Measurements from ENCODE around the gene ACTR1A.

Gene ACTR1A

GRCh38 chr10:102485093-102485784 lies 17.3 kb downstream of the ACTR1A start:
- in situ Hi-C loops (cut with MboI; ENCODE audit: low sequenced_read_pairs), result no loop called here

GRCh38 chr10:102484021-102484420 lies 18.5 kb downstream of the ACTR1A start:
- in situ Hi-C loops (cut with MboI; ENCODE audit: low sequenced_read_pairs), result no loop called here

GRCh38 chr10:102480396-102480795 lies 22.1 kb downstream of the ACTR1A start:
- in situ Hi-C loops (cut with MboI; ENCODE audit: low sequenced_read_pairs), result no loop called here

GRCh38 chr10:102479651-102480050 lies 22.9 kb downstream of the ACTR1A start:
- in situ Hi-C loops (cut with MboI; ENCODE audit: low sequenced_read_pairs), result no loop called here

GRCh38 chr10:102476466-102477141 lies 25.9 kb downstream of the ACTR1A start:
- in situ Hi-C loops (cut with MboI; ENCODE audit: low sequenced_read_pairs), result no loop called here

GRCh38 chr10:102475451-102476040 lies 27.0 kb downstream of the ACTR1A start:
- in situ Hi-C loops (cut with MboI; ENCODE audit: low sequenced_read_pairs), result no loop called here

DNA sequence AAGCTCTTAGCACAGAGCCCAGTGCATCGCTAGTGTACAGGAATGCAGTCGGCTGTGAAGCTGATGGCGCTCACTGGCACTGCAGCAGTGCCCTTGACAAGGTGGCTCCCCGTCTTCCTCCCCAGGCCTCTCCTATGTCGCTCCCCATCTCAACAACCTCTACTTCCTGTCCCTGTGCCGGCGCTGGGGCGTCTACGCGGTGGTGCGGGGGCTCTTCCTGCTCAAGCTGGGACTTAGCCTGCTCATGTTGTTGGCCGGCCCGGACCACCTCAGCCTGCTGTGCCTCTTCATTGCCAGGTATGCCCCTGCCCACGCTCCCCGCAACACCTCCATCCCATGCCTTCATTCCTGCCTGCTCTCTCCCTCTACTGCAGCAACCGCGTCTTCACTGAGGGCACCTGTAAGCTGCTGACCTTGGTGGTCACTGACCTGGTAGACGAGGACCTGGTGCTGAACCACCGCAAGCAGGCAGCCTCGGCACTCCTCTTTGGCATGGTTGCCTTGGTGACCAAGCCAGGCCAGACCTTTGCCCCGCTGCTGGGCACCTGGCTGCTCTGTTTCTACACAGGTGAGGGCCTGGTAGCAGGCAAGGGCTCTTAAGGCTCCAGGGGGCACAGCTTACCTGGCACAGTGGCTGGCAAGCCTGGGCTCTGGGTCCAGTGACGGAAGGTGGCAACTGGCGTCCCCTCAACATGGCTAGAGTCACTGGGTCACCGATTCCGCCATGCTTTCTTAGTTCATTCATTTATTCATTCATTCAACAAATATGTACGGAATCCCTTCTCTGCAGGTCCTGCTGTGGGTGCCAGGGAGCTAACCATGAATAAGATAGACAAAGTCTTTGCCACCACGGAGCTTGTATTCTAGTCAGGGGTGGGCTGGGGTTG lies 28.8 kb downstream of the ACTR1A start:
- in situ Hi-C loops (cut with MboI; ENCODE audit: low sequenced_read_pairs), result no loop called here

DNA sequence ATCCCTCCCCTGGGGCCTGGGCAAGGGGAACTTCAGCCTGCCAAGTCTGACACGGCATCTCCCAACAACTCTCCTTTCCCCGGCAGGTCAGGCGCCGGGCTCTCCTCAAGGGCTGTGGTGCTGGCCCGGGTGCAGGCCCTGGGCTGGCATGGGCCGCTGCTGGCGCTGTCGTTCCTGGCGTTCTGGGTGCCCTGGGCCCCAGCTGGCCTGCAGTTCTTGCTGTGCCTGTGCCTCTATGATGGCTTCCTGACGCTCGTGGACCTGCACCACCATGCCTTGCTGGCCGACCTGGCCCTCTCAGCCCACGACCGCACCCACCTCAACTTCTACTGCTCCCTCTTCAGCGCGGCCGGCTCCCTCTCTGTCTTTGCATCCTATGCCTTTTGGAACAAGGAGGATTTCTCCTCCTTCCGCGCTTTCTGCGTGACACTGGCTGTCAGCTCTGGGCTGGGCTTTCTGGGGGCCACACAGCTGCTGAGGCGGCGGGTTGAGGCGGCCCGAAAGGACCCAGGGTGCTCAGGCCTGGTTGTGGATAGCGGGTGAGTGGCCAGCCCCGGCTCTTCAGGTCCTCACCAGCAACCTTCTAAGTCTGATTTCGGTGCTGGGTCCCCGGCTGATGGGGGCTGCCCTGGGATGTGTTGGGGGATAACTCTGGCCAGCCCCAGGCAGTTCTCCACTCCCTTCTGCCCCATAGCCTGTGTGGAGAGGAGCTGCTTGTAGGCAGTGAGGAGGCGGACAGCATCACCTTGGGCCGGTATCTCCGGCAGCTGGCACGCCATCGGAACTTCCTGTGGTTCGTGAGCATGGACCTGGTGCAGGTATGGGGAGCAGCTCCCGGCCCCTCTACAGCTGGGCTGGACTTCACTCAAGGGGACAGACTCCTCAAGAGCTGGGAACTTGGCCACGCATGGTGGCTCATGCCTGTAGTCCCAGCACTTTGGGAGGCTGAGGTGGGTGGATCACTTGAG lies 31.6 kb downstream of the ACTR1A start:
- in situ Hi-C loops (cut with MboI; ENCODE audit: low sequenced_read_pairs), result no loop called here

DNA sequence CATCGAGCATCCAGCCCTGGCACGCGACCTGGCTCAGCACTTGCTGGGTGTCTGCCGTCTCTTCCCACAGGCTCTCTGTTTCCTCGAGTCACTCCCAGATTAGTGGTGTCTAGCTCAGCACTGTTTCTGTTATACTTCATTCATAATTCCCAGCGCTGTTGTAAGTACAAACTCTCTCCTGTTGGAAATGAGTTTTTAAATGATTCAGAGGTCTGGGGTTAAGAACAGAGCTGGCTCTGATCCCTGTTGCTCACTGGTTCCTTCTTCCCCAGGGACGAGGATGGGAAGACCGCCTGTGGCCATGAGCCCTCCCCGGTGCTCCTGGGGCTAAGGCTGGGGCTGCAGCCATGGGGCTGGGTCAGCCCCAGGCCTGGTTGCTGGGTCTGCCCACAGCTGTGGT lies 33.8 kb downstream of the ACTR1A start:
- in situ Hi-C loops (cut with MboI; ENCODE audit: low sequenced_read_pairs), result no loop called here

GRCh38 chr10:102467971-102468438 lies 34.5 kb downstream of the ACTR1A start:
- in situ Hi-C loops (cut with MboI; ENCODE audit: low sequenced_read_pairs), result no loop called here

- in situ Hi-C loops (cut with MboI; ENCODE audit: low sequenced_read_pairs), result no loop called here
Measured at GRCh38 chr10:102467318-102467717, 35.2 kb downstream of the ACTR1A start.

DNA sequence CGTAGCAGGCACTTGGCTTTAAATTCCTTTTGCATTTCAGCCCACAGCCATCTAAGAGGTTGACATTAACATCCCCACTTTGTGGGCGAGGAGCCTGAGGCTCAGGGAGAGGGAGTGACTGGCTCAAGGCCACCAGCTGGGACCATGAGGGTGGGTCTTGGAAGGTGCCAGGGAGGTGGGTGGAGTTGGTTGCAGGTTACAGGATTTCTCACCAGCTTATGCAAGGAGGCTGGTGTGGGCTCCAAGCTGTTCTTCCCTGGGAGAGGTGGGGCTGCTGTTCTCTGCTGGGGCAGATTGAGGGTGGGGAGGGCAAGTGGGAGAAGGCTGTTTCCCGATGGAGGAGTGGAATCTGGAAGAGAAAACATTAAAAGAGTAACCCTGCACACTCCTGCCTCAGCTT lies 37.0 kb downstream of the ACTR1A start:
- in situ Hi-C loops (cut with MboI; ENCODE audit: low sequenced_read_pairs), result no loop called here

GRCh38 chr10:102463983-102464382 lies 38.5 kb downstream of the ACTR1A start:
- in situ Hi-C loops (cut with MboI; ENCODE audit: low sequenced_read_pairs), result no loop called here

DNA sequence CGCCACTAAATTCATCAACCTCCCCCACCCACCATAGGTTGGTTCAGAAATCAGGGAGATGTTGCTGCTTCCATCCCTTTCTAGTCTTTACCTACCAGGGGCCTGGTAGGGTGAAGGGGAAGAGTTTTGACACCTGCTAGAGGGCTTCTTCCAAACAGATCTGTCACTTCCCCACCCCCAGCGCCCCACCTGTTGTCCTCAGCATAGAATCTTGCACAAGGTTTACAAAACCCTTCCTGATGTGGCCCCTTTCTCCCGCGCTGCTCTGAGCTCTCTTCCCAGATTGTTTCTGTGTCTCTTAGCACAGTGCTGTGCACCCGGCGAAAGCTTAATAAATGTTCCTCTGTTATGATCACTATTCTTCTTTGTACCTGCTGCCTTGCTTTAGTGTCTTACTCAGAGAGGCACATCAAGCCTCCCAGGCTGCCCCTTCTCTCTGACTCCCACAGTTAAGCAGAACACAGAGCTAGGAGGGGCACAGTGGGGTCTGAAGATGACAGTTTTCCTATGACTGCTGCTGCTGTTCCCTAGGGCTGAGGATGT lies 39.9 kb downstream of the ACTR1A start:
- in situ Hi-C loops (cut with MboI; ENCODE audit: low sequenced_read_pairs), result no loop called here

GRCh38 chr10:102461187-102462054 lies 41.1 kb downstream of the ACTR1A start:
- in situ Hi-C loops (cut with MboI; ENCODE audit: low sequenced_read_pairs), result no loop called here

- in situ Hi-C loops (cut with MboI; ENCODE audit: low sequenced_read_pairs), result no loop called here
Measured at GRCh38 chr10:102460836-102461186, 41.7 kb downstream of the ACTR1A start.

GRCh38 chr10:102458656-102459055 lies 43.9 kb downstream of the ACTR1A start:
- in situ Hi-C loops (cut with MboI; ENCODE audit: low sequenced_read_pairs), result no loop called here

DNA sequence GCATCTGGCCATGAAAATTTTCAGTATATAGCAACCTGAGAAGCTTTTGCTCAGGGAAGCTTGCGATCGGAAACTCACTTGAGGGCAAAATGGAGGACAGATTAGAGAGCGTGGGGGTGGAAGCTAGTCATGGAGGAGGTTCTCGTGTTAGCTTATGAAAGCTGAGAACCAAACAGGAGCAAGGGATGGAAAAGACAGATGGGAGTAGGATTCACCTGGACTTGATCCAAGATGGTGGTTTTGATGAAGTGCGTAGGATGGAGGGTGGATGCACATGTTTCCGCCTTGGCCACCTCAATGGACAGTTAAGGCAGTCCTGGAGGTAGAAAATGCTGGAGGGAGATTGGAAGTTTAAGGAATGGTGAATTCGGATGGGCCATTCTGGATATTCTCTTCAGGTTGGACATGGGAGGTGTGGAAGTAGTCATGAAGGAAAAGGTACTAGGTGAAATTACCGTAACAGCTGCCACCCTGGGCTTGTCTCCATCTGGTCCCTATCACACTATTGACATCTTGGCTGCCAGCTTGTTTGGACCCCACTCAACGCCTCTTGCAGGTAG lies 44.8 kb downstream of the ACTR1A start:
- in situ Hi-C loops (cut with MboI; ENCODE audit: low sequenced_read_pairs), result no loop called here

Measured in hTERT RPE-1 (cell line).